Epithelial cell of esophagus (primary cell): ENCODE measurements around the gene FBXO48.

ENCODE experiments used
- DNase-seq: peaks from one replicate; pipeline ENCODE4 v3.0.0; 2010; ENCODE audit warnings: low read depth
- H3K4me3 ChIP-seq: 2 replicates; pipeline ENCODE4 v1.5.1; 2011; ENCODE audit warnings: mild to moderate bottlenecking, low read length, control low read depth
- CTCF ChIP-seq: IDR thresholded peaks from 2 replicates; pipeline ENCODE4 v1.5.1; 2011; ENCODE audit warnings: low read depth, mild to moderate bottlenecking, low read length, control low read depth, inconsistent platforms; ENCODE audit not compliant: insufficient read depth; ENCODE audit errors: missing control alignments

The FBXO48 gene

GRCh38 chr2:68413466-68413865 is 53.6 kb downstream of the FBXO48 start:
- no peak overlapping the region for H3K4me3 ChIP-seq
- DNase-seq = no peak
- TF ChIP-seq CTCF = no peak

GRCh38 chr2:68412127-68412819 is 54.8 kb downstream of the FBXO48 start:
- no peak for TF ChIP-seq CTCF
- no peak for DNase-seq

GRCh38 chr2:68411397-68412126 is 55.5 kb downstream of the FBXO48 start:
- DNase-seq = no peak
- H3K4me3 ChIP-seq = no peak overlapping the region
- TF ChIP-seq CTCF = no peak

More at GRCh38 chr2:68412127-68412819, 54.8 kb downstream of the FBXO48 start:
- no peak overlapping the region for H3K4me3 ChIP-seq
